OCI-LY1 (cell line): ENCODE measurements around the gene SLAIN2.

Source experiments
- EZH2 ChIP-seq: fragments of 200-600 bp; sonication (generic), shearing (Covaris generic); IDR thresholded peaks from 2 replicates; pipeline ENCODE4 v1.8.0; 2017; ENCODE audit warnings: borderline replicate concordance, mixed run types, mild to moderate bottlenecking, antibody characterized with exemption, low read length, moderate library complexity, mixed read lengths
- TF ChIP-seq, protein P1 (sequence below): fragments of 200-600 bp; sonication (generic), shearing (Covaris generic); IDR thresholded peaks from 2 replicates; pipeline ENCODE4 v1.5.1; 2017; ENCODE audit warnings: mild to moderate bottlenecking, antibody characterized with exemption, low read length, moderate library complexity, mixed read lengths

DNA sequence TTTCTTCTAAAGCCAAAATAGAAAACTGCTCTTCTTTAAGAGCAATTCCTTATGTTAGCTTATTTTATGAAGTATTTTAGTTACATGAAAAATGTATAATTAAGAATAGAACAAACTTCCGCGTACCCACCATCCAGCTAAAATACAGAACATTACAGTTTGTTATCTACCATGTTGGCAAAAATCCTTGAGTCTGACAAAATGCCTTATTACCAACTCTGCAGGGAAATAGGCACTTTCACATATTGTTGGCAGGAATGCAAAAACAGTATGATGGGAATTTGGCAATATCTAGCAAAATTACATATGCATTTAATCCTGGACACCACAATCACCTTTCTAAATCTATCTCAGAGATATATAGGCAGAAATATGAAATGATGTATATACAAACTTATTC, 32.4 kb upstream of the SLAIN2 start:
- TF ChIP-seq, protein P1, sequence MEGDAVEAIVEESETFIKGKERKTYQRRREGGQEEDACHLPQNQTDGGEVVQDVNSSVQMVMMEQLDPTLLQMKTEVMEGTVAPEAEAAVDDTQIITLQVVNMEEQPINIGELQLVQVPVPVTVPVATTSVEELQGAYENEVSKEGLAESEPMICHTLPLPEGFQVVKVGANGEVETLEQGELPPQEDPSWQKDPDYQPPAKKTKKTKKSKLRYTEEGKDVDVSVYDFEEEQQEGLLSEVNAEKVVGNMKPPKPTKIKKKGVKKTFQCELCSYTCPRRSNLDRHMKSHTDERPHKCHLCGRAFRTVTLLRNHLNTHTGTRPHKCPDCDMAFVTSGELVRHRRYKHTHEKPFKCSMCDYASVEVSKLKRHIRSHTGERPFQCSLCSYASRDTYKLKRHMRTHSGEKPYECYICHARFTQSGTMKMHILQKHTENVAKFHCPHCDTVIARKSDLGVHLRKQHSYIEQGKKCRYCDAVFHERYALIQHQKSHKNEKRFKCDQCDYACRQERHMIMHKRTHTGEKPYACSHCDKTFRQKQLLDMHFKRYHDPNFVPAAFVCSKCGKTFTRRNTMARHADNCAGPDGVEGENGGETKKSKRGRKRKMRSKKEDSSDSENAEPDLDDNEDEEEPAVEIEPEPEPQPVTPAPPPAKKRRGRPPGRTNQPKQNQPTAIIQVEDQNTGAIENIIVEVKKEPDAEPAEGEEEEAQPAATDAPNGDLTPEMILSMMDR = no peak
- TF ChIP-seq EZH2 = no peak
